ENCODE measurements around the gene ENTHD1.

ENTHD1 gene

GRCh38 chr22:39893526-39893925 lies at the start of gene ENTHD1:
TSS of gene ENTHD1 (minus strand) at chr22:39893760. CDS start at chr22:39887748, 6,012 bp downstream.
- no peak for DNase-seq (ENCODE audit: low read depth)

- DNase-seq (ENCODE audit: low read depth), result no peak
Measured at GRCh38 chr22:39943337-39943736, 49.8 kb upstream of the ENTHD1 start.

- no peak for DNase-seq (ENCODE audit: low read depth)
Measured at GRCh38 chr22:39942439-39943230, 49.1 kb upstream of the ENTHD1 start.

GRCh38 chr22:39941601-39942000 lies 48.0 kb upstream of the ENTHD1 start:
- no peak for DNase-seq (ENCODE audit: low read depth)

- DNase-seq (ENCODE audit: low read depth), result no peak
Measured at GRCh38 chr22:39940757-39941305, 47.3 kb upstream of the ENTHD1 start.

- no peak for DNase-seq (ENCODE audit: low read depth)
Measured at GRCh38 chr22:39939830-39940229, 46.3 kb upstream of the ENTHD1 start.

GRCh38 chr22:39938509-39939111 lies 45.0 kb upstream of the ENTHD1 start:
- no peak for DNase-seq (ENCODE audit: low read depth)

- no peak for DNase-seq (ENCODE audit: low read depth)
Measured at GRCh38 chr22:39937906-39938305, 44.3 kb upstream of the ENTHD1 start.

- no peak for DNase-seq (ENCODE audit: low read depth)
Measured at GRCh38 chr22:39936523-39937145, 43.1 kb upstream of the ENTHD1 start.

GRCh38 chr22:39935612-39936011 lies 42.1 kb upstream of the ENTHD1 start:
- no peak for DNase-seq (ENCODE audit: low read depth)

GRCh38 chr22:39935116-39935515 lies 41.6 kb upstream of the ENTHD1 start:
- no peak for DNase-seq (ENCODE audit: low read depth)

GRCh38 chr22:39933741-39934140 lies 40.2 kb upstream of the ENTHD1 start:
- DNase-seq (ENCODE audit: low read depth), result no peak

- DNase-seq (ENCODE audit: low read depth), result peak; percentile 27
Measured at GRCh38 chr22:39932918-39933649, 39.5 kb upstream of the ENTHD1 start.

GRCh38 chr22:39932166-39932565 lies 38.6 kb upstream of the ENTHD1 start:
- DNase-seq (ENCODE audit: low read depth), result no peak

- DNase-seq (ENCODE audit: low read depth), result no peak
Measured at GRCh38 chr22:39931251-39931650, 37.7 kb upstream of the ENTHD1 start.

- no peak for DNase-seq (ENCODE audit: low read depth)
Measured at GRCh38 chr22:39928536-39929520, 35.3 kb upstream of the ENTHD1 start.

GRCh38 chr22:39927544-39927943 lies 34.0 kb upstream of the ENTHD1 start:
- DNase-seq (ENCODE audit: low read depth), result no peak

GRCh38 chr22:39926753-39927152 lies 33.2 kb upstream of the ENTHD1 start:
- no peak for DNase-seq (ENCODE audit: low read depth)

- DNase-seq (ENCODE audit: low read depth), result no peak
Measured at GRCh38 chr22:39925909-39926679, 32.5 kb upstream of the ENTHD1 start.

- no peak for DNase-seq (ENCODE audit: low read depth)
Measured at GRCh38 chr22:39925273-39925672, 31.7 kb upstream of the ENTHD1 start.

Data from iris pigment epithelial cell (primary cell).